ENCODE measurements around the gene RPL9. TPM values are rescaled to one million over a fixed set of nuclear protein-coding genes. Genes with fewer than 3 reads are reported as not detected.
"Not testable (repeated sequence)": the region's sequence is repeated elsewhere in the genome, so short reads cannot be mapped to it uniquely, and the experiment has no call there.

Gene RPL9
- polyA plus RNA-seq, 1 donor (not counting 4 experiments of a cell fraction or from before 2014, with no cell fraction given), result 1,522 TPM

GRCh38 chr4:39427520-39428114 is 31.1 kb downstream of the RPL9 start:
- H3K27ac ChIP-seq (ENCODE audit: control insufficient read depth, insufficient read depth, low read length), result no peak overlapping the region
- FAIRE-seq, result peak; percentile 60
- no peak overlapping the region for H3K9ac ChIP-seq (ENCODE audit: control insufficient read depth, extremely low read depth, insufficient read depth, low read length)
- H3K9me3 ChIP-seq (ENCODE audit: control insufficient read depth, low read depth, low read length), result no peaks in the 10 kb centered on the region
- H3K4me3 ChIP-seq (ENCODE audit: control insufficient read depth in 2 of 3, extremely low read depth in 1 of 3, insufficient read depth in 2 of 3, low read depth in 1 of 3, low read length in 3 of 3), result peak overlapping the region; percentile 12 to 64 (median 51)
- H3K79me2 ChIP-seq (ENCODE audit: control insufficient read depth, insufficient read depth, low read length), result no peaks in the 10 kb centered on the region
- no peaks in the 10 kb centered on the region for H3K36me3 ChIP-seq (ENCODE audit: control insufficient read depth in 2 of 2, extremely low read depth in 1 of 2, insufficient read depth in 2 of 2, low read length in 2 of 2)
- H4K20me1 ChIP-seq (ENCODE audit: control insufficient read depth, extremely low read depth, insufficient read depth, low read length), result no peaks in the 10 kb centered on the region
- dilution Hi-C loops (cut with MboI; ENCODE audit: extremely low pct_ligation_motif_present, low sequenced_read_pairs), result no loop called here
- no peak for DNase-seq (ENCODE audit: low read depth, low spot score)
- H2AFZ ChIP-seq (ENCODE audit: control insufficient read depth, low read length), result peak overlapping the region; percentile 71
- TF ChIP-seq CTCF (optimal IDR thresholded peaks at IDR 0.05 in 1 of 3, IDR thresholded peaks at IDR 0.05 in 1 of 3, conservative IDR thresholded peaks at IDR 0.05 in 1 of 3; ENCODE audit: extremely low read depth in 1 of 3, insufficient read depth in 2 of 3, low read length in 3 of 3), result no peak
- H3K27me3 ChIP-seq (ENCODE audit: control insufficient read depth, extremely low read depth, insufficient read depth, low read length), result no peaks in the 10 kb centered on the region
- H3K4me2 ChIP-seq (ENCODE audit: control insufficient read depth, extremely low read depth, insufficient read depth, low read depth, low read length), result peak overlapping the region; percentile 88
- peaks cover 8% of the 10 kb centered on the region for H3K4me1 ChIP-seq (ENCODE audit: control insufficient read depth, extremely low read depth, insufficient read depth, low read length)
- no peaks in the 10 kb centered on the region for H3K9me1 ChIP-seq (ENCODE audit: control insufficient read depth, extremely low read depth, insufficient read depth, low read length)

GRCh38 chr4:39426728-39427127 is 32.0 kb downstream of the RPL9 start:
- Histone ChIP-seq H3K4me2 (ENCODE audit: control insufficient read depth, extremely low read depth, insufficient read depth, low read depth, low read length) (no peak overlapping the region), H3K9me1 (ENCODE audit: control insufficient read depth, extremely low read depth, insufficient read depth, low read length) (no peaks in the 10 kb centered on the region), H3K27me3 (ENCODE audit: control insufficient read depth, extremely low read depth, insufficient read depth, low read length) (no peaks in the 10 kb centered on the region), H3K79me2 (ENCODE audit: control insufficient read depth, insufficient read depth, low read length) (no peaks in the 10 kb centered on the region), H2AFZ (ENCODE audit: control insufficient read depth, low read length) (no peak overlapping the region), H4K20me1 (ENCODE audit: control insufficient read depth, extremely low read depth, insufficient read depth, low read length) (no peaks in the 10 kb centered on the region), H3K36me3 (ENCODE audit: control insufficient read depth in 2 of 2, extremely low read depth in 1 of 2, insufficient read depth in 2 of 2, low read length in 2 of 2) (no peaks in the 10 kb centered on the region), H3K9ac (ENCODE audit: control insufficient read depth, extremely low read depth, insufficient read depth, low read length) (no peak overlapping the region), H3K9me3 (ENCODE audit: control insufficient read depth, low read depth, low read length) (no peaks in the 10 kb centered on the region), H3K4me3 (ENCODE audit: control insufficient read depth in 2 of 3, extremely low read depth in 1 of 3, insufficient read depth in 2 of 3, low read depth in 1 of 3, low read length in 3 of 3) (no peak overlapping the region), H3K4me1 (ENCODE audit: control insufficient read depth, extremely low read depth, insufficient read depth, low read length) (peaks cover 8% of the 10 kb centered on the region), H3K27ac (ENCODE audit: control insufficient read depth, insufficient read depth, low read length) (no peak overlapping the region)
- no peak for DNase-seq (ENCODE audit: low read depth, low spot score)
- dilution Hi-C loops (cut with MboI; ENCODE audit: extremely low pct_ligation_motif_present, low sequenced_read_pairs), result no loop called here
- no peak for FAIRE-seq
- TF ChIP-seq EZH2 (IDR thresholded peaks at IDR 0.05; ENCODE audit: low read length), result no peak
- no peak for TF ChIP-seq CTCF (optimal IDR thresholded peaks at IDR 0.05 in 1 of 3, IDR thresholded peaks at IDR 0.05 in 1 of 3, conservative IDR thresholded peaks at IDR 0.05 in 1 of 3; ENCODE audit: extremely low read depth in 1 of 3, insufficient read depth in 2 of 3, low read length in 3 of 3)

GRCh38 chr4:39425297-39425696 is 33.4 kb downstream of the RPL9 start:
- dilution Hi-C loops (cut with MboI; ENCODE audit: extremely low pct_ligation_motif_present, low sequenced_read_pairs); H3K27ac ChIP-seq (ENCODE audit: control insufficient read depth, insufficient read depth, low read length); H3K4me1 ChIP-seq (ENCODE audit: control insufficient read depth, extremely low read depth, insufficient read depth, low read length): not testable (repeated sequence)

More at GRCh38 chr4:39425297-39425696, 33.4 kb downstream of the RPL9 start:
- not testable (repeated sequence) for H3K36me3 ChIP-seq (ENCODE audit: control insufficient read depth in 2 of 2, extremely low read depth in 1 of 2, insufficient read depth in 2 of 2, low read length in 2 of 2); DNase-seq (ENCODE audit: low read depth, low spot score); H3K9me1 ChIP-seq (ENCODE audit: control insufficient read depth, extremely low read depth, insufficient read depth, low read length); H3K79me2 ChIP-seq (ENCODE audit: control insufficient read depth, insufficient read depth, low read length); H3K27me3 ChIP-seq (ENCODE audit: control insufficient read depth, extremely low read depth, insufficient read depth, low read length); H3K4me3 ChIP-seq (ENCODE audit: control insufficient read depth in 2 of 3, extremely low read depth in 1 of 3, insufficient read depth in 2 of 3, low read depth in 1 of 3, low read length in 3 of 3); H3K9me3 ChIP-seq (ENCODE audit: control insufficient read depth, low read depth, low read length); H4K20me1 ChIP-seq (ENCODE audit: control insufficient read depth, extremely low read depth, insufficient read depth, low read length); H3K9ac ChIP-seq (ENCODE audit: control insufficient read depth, extremely low read depth, insufficient read depth, low read length); FAIRE-seq; H3K4me2 ChIP-seq (ENCODE audit: control insufficient read depth, extremely low read depth, insufficient read depth, low read depth, low read length); H2AFZ ChIP-seq (ENCODE audit: control insufficient read depth, low read length)
